GM23338 (cell line): ENCODE results near the gene CPHXL.

ENCODE experiments used
- CREB1 ChIP-seq: fragments of 250-450 bp; sonication (Bioruptor Pico); IDR thresholded peaks from 2 replicates; pipeline ENCODE4 v1.5.0; 2020; ENCODE audit warnings: low read depth, mild to moderate bottlenecking, moderate library complexity
- ETS1 ChIP-seq: IDR thresholded peaks from 2 replicates; pipeline ENCODE4 v1.6.1; 2016; ENCODE audit warnings: antibody characterized with exemption
- EZH2 ChIP-seq: fragments of 200-600 bp; sonication (generic); IDR thresholded peaks from one replicate; pipeline ENCODE4 v1.8.0; 2017; ENCODE audit warnings: antibody characterized with exemption, mild to moderate bottlenecking, low read depth; ENCODE audit not compliant: unreplicated experiment
- EZH2phosphoT487 ChIP-seq: fragments of 200-600 bp; sonication (generic); IDR thresholded peaks from one replicate; pipeline ENCODE4 v1.8.1; 2018; ENCODE audit warnings: antibody characterized with exemption; ENCODE audit not compliant: unreplicated experiment
- JUNB ChIP-seq: IDR thresholded peaks from one replicate; pipeline ENCODE4 v1.6.1; 2016; ENCODE audit warnings: antibody characterized with exemption; ENCODE audit not compliant: unreplicated experiment
- NANOG ChIP-seq: IDR thresholded peaks from 2 replicates; pipeline ENCODE4 v1.6.1; 2016; ENCODE audit warnings: antibody characterized with exemption, borderline replicate concordance
- POLR2AphosphoS5 ChIP-seq: IDR thresholded peaks from 2 replicates; pipeline ENCODE4 v1.6.1; 2016; ENCODE audit warnings: antibody characterized with exemption, low read depth
- REST ChIP-seq: IDR thresholded peaks from one replicate; pipeline ENCODE4 v1.6.1; 2018; ENCODE audit warnings: antibody characterized with exemption; ENCODE audit not compliant: unreplicated experiment
- ZNF114 ChIP-seq: fragments of 250-450 bp; sonication (Bioruptor Pico); IDR thresholded peaks from 2 replicates; pipeline ENCODE4 v1.5.0; 2020; ENCODE audit warnings: mild to moderate bottlenecking, moderate library complexity
- ZNF331 ChIP-seq: fragments of 250-450 bp; sonication (Bioruptor Pico); IDR thresholded peaks from 2 replicates; pipeline ENCODE4 v1.5.0; 2020; ENCODE audit warnings: low read depth, mild to moderate bottlenecking, moderate library complexity
- TF ChIP-seq, protein P1 (sequence below), 2 experiments: fragments of 200-600 bp in 1 of 2; sonication (generic) in 1 of 2; conservative IDR thresholded peaks; 2 replicates each; pipeline versions ENCODE4 v1.5.1 to v1.6.1; 2016 to 2017; ENCODE audit warnings: antibody characterized with exemption in 2 of 2, low read depth in 2 of 2, mild to moderate bottlenecking in 2 of 2, moderate library complexity in 1 of 2

GRCh38 chr16:75701361-75701760, 24.9 kb downstream of the CPHXL start, which contains the start of gene DUXB:
- no peak for TF ChIP-seq EZH2
- no peak for TF ChIP-seq REST
- no peak for TF ChIP-seq CREB1
- TF ChIP-seq, protein P1, sequence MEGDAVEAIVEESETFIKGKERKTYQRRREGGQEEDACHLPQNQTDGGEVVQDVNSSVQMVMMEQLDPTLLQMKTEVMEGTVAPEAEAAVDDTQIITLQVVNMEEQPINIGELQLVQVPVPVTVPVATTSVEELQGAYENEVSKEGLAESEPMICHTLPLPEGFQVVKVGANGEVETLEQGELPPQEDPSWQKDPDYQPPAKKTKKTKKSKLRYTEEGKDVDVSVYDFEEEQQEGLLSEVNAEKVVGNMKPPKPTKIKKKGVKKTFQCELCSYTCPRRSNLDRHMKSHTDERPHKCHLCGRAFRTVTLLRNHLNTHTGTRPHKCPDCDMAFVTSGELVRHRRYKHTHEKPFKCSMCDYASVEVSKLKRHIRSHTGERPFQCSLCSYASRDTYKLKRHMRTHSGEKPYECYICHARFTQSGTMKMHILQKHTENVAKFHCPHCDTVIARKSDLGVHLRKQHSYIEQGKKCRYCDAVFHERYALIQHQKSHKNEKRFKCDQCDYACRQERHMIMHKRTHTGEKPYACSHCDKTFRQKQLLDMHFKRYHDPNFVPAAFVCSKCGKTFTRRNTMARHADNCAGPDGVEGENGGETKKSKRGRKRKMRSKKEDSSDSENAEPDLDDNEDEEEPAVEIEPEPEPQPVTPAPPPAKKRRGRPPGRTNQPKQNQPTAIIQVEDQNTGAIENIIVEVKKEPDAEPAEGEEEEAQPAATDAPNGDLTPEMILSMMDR (conservative IDR thresholded peaks at IDR 0.05; ENCODE audit: low read depth in 2 of 2), result no peak
- TF ChIP-seq JUNB, result no peak
- no peak for TF ChIP-seq POLR2AphosphoS5
- TF ChIP-seq EZH2phosphoT487, result no peak
- TF ChIP-seq NANOG, result no peak
- no peak for TF ChIP-seq ZNF331 (CRISPR knock-in tag)
- no peak for TF ChIP-seq ZNF114 (CRISPR knock-in tag)
- no peak for TF ChIP-seq ETS1
